ENCODE data around the gene AKAP6.
"Not testable (repeated sequence)": the region's sequence is repeated elsewhere in the genome, so short reads cannot be mapped to it uniquely, and the experiment has no call there.

Gene AKAP6

DNA sequence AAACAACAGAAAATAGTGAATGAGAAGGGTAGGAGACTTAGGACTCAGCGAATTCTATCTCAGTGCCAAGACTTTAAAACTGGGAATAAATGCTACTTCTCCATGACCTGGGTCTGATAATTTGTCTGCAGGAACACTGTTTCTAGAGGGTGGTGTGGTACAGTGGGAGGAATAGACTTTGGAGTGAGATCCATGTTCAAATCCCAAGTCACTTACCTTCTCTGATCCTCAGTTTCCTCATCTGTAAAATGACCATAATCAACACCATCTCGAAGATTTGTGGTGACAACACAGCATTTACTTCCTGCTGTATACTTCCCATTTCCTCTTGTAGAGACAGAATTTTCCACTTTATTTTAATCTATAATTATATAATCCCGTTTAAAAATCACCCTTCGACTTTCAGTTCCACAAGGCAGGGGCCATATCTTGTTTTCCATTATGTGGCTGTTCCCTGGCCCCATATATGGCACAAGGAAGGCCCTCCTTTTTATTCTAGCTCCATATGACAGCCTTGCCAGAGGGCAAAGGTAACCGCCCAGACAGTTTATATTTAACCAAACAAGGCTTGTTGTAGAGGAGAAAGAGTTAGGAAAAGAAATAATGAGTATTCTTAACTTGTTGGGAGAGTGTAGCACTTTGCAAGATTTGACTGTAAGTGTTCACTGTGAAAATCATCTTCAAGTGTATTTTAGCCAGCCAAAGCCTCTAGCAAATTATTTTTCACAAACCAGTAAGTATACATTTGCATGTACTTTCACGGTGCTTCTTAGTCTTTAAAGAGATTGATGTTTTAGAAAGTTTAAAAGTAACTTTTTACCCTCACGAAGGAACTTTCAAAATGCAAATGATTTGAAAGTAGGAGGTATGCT is 243.1 kb downstream of the AKAP6 start:
- no peak overlapping the region for H3K4me3 ChIP-seq (ENCODE audit: low read depth, low read length)
- TF ChIP-seq, protein P1, sequence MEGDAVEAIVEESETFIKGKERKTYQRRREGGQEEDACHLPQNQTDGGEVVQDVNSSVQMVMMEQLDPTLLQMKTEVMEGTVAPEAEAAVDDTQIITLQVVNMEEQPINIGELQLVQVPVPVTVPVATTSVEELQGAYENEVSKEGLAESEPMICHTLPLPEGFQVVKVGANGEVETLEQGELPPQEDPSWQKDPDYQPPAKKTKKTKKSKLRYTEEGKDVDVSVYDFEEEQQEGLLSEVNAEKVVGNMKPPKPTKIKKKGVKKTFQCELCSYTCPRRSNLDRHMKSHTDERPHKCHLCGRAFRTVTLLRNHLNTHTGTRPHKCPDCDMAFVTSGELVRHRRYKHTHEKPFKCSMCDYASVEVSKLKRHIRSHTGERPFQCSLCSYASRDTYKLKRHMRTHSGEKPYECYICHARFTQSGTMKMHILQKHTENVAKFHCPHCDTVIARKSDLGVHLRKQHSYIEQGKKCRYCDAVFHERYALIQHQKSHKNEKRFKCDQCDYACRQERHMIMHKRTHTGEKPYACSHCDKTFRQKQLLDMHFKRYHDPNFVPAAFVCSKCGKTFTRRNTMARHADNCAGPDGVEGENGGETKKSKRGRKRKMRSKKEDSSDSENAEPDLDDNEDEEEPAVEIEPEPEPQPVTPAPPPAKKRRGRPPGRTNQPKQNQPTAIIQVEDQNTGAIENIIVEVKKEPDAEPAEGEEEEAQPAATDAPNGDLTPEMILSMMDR (IDR thresholded peaks at IDR 0.05; ENCODE audit: borderline replicate concordance, insufficient read depth, low read depth, low read length) = no peak

DNA sequence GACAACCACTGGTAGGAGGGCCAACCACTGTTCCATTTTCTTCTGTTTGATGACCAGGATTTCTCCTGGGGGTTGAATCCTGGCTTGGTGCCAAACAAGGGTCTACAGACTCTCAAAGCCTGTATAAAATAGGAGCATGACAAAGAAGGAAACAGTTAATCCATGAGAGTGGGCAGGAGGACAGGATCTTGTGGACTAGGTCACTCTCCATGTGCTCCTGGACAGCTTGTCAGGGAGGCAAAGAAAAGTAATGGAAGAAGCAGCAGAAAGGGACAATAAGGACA is 243.7 kb downstream of the AKAP6 start:
- TF ChIP-seq, protein P1 (IDR thresholded peaks at IDR 0.05; ENCODE audit: borderline replicate concordance, insufficient read depth, low read depth, low read length) = no peak
- no peak overlapping the region for H3K4me3 ChIP-seq (ENCODE audit: low read depth, low read length)

DNA sequence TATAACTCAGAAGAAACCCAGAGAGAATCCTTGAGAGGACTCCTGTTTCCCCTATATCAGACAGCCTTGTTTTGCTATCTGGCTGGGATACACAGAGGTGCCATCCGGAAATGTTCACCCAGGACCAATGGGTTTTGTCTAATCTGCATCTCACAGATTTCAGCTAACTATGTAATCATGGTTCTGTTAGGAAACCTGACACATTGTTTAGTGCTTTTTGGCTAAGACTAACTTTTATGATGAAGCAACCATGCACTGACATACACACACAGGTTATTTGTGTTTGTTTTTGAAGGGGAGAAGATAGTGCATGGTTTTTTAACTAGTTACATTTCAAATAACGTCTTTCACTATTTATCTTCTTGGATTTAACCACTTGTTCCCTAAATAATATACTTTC is 245.2 kb downstream of the AKAP6 start:
- TF ChIP-seq, protein P1 (IDR thresholded peaks at IDR 0.05; ENCODE audit: borderline replicate concordance, insufficient read depth, low read depth, low read length) = no peak
- H3K4me3 ChIP-seq (ENCODE audit: low read depth, low read length) = no peak overlapping the region

DNA sequence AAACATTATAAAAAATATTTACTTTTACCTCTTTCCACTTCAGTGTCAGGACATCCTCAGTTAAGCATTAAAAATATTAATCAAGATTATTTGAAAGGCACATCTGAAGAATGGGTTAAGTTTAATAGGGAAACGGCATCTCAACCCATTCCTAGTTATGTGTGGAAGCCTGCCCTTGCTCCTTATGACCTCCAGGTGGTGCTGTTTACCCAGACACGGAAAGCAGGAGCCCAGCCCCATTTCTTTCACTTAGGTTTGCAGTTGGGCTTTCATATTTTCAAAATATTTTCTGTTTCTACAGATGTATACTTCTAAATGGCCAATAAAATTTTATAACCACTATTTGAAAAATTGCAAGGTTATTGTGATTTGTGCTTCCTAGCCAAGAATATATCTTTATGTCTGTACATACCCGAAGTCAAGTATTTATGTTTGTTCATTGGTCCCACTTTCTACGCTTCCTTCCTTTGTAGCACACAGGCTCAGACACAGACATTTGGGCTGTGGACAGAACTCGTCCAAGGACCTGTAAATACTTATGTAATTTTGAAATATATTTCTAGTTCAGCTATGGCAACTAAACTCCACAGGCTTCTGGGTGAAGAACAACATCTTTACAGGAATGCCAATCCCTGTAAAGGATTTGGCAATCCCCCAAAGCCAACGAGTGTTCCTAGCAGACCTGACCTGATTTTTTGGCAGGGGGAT is 247.1 kb downstream of the AKAP6 start:
- no peak overlapping the region for H3K4me3 ChIP-seq (ENCODE audit: low read depth, low read length)
- TF ChIP-seq, protein P1 (IDR thresholded peaks at IDR 0.05; ENCODE audit: borderline replicate concordance, insufficient read depth, low read depth, low read length) = peak; percentile 82

DNA sequence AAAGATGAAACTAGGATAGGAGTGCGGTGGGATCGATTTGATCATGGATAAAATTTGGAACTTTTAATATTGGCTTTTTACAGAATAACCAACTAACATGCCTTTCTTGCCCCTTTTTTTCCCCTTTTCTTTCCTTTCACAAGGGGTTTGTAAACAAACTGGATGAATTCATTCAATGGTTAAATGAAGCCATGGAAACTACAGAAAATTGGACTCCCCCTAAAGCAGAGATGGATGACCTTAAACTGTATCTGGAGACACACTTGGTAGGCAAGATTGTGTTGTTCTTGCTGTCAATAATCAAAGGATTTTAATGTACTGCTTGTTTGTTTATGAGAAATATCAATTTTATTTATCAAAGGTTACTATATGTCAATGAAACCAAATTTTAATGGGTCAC is 247.9 kb downstream of the AKAP6 start:
- TF ChIP-seq, protein P1 (IDR thresholded peaks at IDR 0.05; ENCODE audit: borderline replicate concordance, insufficient read depth, low read depth, low read length) = no peak
- H3K4me3 ChIP-seq (ENCODE audit: low read depth, low read length) = no peak overlapping the region

DNA sequence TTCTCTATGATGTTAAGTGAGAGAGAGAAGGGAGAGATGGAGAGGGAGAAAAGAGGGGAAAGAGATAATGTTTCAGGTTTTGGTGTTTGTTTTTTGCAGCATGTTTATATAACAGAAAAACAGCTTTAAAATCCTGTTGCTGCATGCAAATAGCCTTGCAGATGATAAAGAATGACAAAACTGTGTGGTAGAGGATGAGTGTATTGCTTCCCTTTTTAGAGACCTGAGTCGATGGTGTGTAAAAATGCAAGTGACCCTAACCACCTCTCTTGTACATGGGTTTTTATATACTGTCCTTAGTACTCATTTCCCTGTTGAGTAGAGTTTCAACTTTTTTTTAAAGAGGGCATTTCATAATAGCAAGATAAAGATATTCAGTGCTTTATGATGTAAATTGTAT is 249.1 kb downstream of the AKAP6 start:
- no peak overlapping the region for H3K4me3 ChIP-seq (ENCODE audit: low read depth, low read length)
- TF ChIP-seq, protein P1 (IDR thresholded peaks at IDR 0.05; ENCODE audit: borderline replicate concordance, insufficient read depth, low read depth, low read length) = no peak

DNA sequence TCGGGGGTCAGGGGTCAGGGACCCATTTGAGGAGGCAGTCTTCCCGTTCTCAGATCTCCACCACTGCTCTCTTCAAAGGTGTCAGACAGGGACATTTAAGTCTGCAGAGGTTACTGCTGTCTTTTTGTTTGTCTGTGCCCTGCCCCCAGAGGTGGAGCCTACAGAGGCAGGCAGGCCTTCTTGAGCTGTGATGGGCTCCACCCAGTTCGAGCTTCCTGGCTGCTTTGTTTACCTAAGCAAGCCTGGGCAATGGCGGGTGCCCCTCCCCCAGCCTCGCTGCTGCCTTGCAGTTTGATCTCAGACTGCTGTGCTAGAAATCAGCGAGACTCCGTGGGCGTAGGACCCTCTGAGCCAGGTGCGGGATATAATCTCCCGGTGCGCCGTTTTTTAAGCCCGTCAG is 254.3 kb downstream of the AKAP6 start:
- H3K4me3 ChIP-seq (ENCODE audit: low read depth, low read length) = not testable (repeated sequence)

All from GM12875 (cell line).